DOHH2 (cell line): Measurements from ENCODE around the gene REG3A.

Experiments
- H3F3A ChIP-seq: fragments of 200-600 bp; sonication (generic), shearing (Covaris generic); 2 replicates; pipeline ENCODE4 v1.6.0; 2016; ENCODE audit warnings: antibody characterized with exemption, mild to moderate bottlenecking; ENCODE audit not compliant: control insufficient read depth, insufficient read depth
- H3K27ac ChIP-seq: fragments of 200-600 bp; sonication (generic); 2 replicates; pipeline ENCODE4 v1.5.1; 2014; ENCODE audit warnings: low read depth, mild to moderate bottlenecking, low read length, moderate library complexity
- H3K27me3 ChIP-seq: fragments of 200-600 bp; sonication (generic); 2 replicates; pipeline ENCODE4 v1.6.1; 2014; ENCODE audit warnings: mild to moderate bottlenecking, low read length, mixed read lengths; ENCODE audit not compliant: control insufficient read depth
- H3K36me3 ChIP-seq: fragments of 200-600 bp; sonication (generic); 2 replicates; pipeline ENCODE4 v1.6.1; 2014; ENCODE audit warnings: mild to moderate bottlenecking, low read length, moderate library complexity, mixed read lengths; ENCODE audit not compliant: control insufficient read depth
- H3K4me1 ChIP-seq: fragments of 200-600 bp; sonication (generic); 2 replicates; pipeline ENCODE4 v1.6.1; 2014; ENCODE audit warnings: mild to moderate bottlenecking, low read length, mixed read lengths; ENCODE audit not compliant: control insufficient read depth
- H3K4me2 ChIP-seq: fragments of 200-600 bp; sonication (generic); 2 replicates; pipeline ENCODE4 v1.6.0; 2014; ENCODE audit warnings: mild to moderate bottlenecking, low read length, moderate library complexity
- H3K4me3 ChIP-seq: fragments of 200-600 bp; sonication (generic); 2 replicates; pipeline ENCODE4 v1.5.1; 2014; ENCODE audit warnings: mild to moderate bottlenecking, low read length, mixed read lengths
- H3K79me2 ChIP-seq: fragments of 200-600 bp; sonication (generic); 2 replicates; pipeline ENCODE4 v1.6.1; 2014; ENCODE audit warnings: mild to moderate bottlenecking, low read length, mixed read lengths; ENCODE audit not compliant: control insufficient read depth
- H3K9me2 ChIP-seq: fragments of 200-600 bp; sonication (generic); replicated peaks from 2 replicates; pipeline ENCODE4 v1.6.1; 2014; ENCODE audit warnings: mild to moderate bottlenecking, low read length, mixed read lengths; ENCODE audit not compliant: control insufficient read depth
- H3K9me3 ChIP-seq: fragments of 200-600 bp; sonication (generic); 2 replicates; pipeline ENCODE4 v1.6.1; 2014; ENCODE audit warnings: antibody characterized with exemption, low read length, mixed read lengths; ENCODE audit not compliant: control insufficient read depth, insufficient read depth
- H4K20me1 ChIP-seq: fragments of 200-600 bp; sonication (generic); 2 replicates; pipeline ENCODE4 v1.6.0; 2014; ENCODE audit warnings: low read depth, mild to moderate bottlenecking, antibody characterized with exemption, low read length, moderate library complexity; ENCODE audit not compliant: control insufficient read depth, insufficient read depth
- CTCF ChIP-seq: fragments of 200-600 bp; sonication (generic); IDR thresholded peaks from one replicate; pipeline ENCODE4 v1.5.1; 2014; ENCODE audit warnings: antibody characterized with exemption, mild to moderate bottlenecking, low read depth, low read length; ENCODE audit not compliant: poor library complexity, severe bottlenecking
- EZH2phosphoT487 ChIP-seq: fragments of 200-600 bp; sonication (generic); IDR thresholded peaks from 2 replicates; pipeline ENCODE4 v1.6.1; 2017; ENCODE audit warnings: borderline replicate concordance, mild to moderate bottlenecking, antibody characterized with exemption, low read length, moderate library complexity, mixed read lengths

The REG3A gene

GRCh38 chr2:79191081-79191480 is 31.5 kb upstream of the REG3A start:
- H3K4me2 ChIP-seq: no peak overlapping the region
- H3K4me1 ChIP-seq: no peaks in the 10 kb centered on the region
- TF ChIP-seq EZH2phosphoT487: no peak
- no peaks in the 10 kb centered on the region for H3F3A ChIP-seq
- no peaks in the 10 kb centered on the region for H3K36me3 ChIP-seq
- H4K20me1 ChIP-seq: no peaks in the 10 kb centered on the region
- no peaks in the 10 kb centered on the region for H3K9me2 ChIP-seq
- H3K4me3 ChIP-seq: no peak overlapping the region
- no peaks in the 10 kb centered on the region for H3K79me2 ChIP-seq
- H3K27me3 ChIP-seq: no peaks in the 10 kb centered on the region
- no peaks in the 10 kb centered on the region; the same call in 1 of the 2 replicates for H3K9me3 ChIP-seq
- H3K27ac ChIP-seq: no peak overlapping the region

GRCh38 chr2:79189465-79189864 is 29.9 kb upstream of the REG3A start:
- H3K36me3 ChIP-seq: no peaks in the 10 kb centered on the region
- H3K4me1 ChIP-seq: no peaks in the 10 kb centered on the region
- H3K9me2 ChIP-seq: no peaks in the 10 kb centered on the region
- no peak overlapping the region for H3K4me3 ChIP-seq
- H3K4me2 ChIP-seq: no peak overlapping the region
- TF ChIP-seq CTCF (no peak), EZH2phosphoT487 (no peak)
- no peaks in the 10 kb centered on the region; the same call in 1 of the 2 replicates for H3K9me3 ChIP-seq
- no peaks in the 10 kb centered on the region for H3F3A ChIP-seq
- no peak overlapping the region for H3K27ac ChIP-seq
- H4K20me1 ChIP-seq: no peaks in the 10 kb centered on the region
- H3K27me3 ChIP-seq: no peaks in the 10 kb centered on the region
- H3K79me2 ChIP-seq: no peaks in the 10 kb centered on the region

- H3K79me2 ChIP-seq: no peaks in the 10 kb centered on the region
- H3K4me2 ChIP-seq: no peak overlapping the region
- no peak overlapping the region for H3K27ac ChIP-seq
- H3K9me2 ChIP-seq: no peaks in the 10 kb centered on the region
- no peaks in the 10 kb centered on the region for H3K4me1 ChIP-seq
- no peaks in the 10 kb centered on the region for H3F3A ChIP-seq
- no peaks in the 10 kb centered on the region for H3K36me3 ChIP-seq
- H4K20me1 ChIP-seq: no peaks in the 10 kb centered on the region
- H3K27me3 ChIP-seq: no peaks in the 10 kb centered on the region
- TF ChIP-seq CTCF: no peak
- no peak for TF ChIP-seq EZH2phosphoT487
- H3K4me3 ChIP-seq: no peak overlapping the region
- no peaks in the 10 kb centered on the region for H3K9me3 ChIP-seq
Measured at GRCh38 chr2:79181617-79182016, 22.1 kb upstream of the REG3A start.

GRCh38 chr2:79180092-79180491 is 20.5 kb upstream of the REG3A start:
- no peaks in the 10 kb centered on the region for H3K9me3 ChIP-seq
- H3K4me1 ChIP-seq: no peaks in the 10 kb centered on the region
- no peaks in the 10 kb centered on the region for H3F3A ChIP-seq
- H3K36me3 ChIP-seq: no peaks in the 10 kb centered on the region
- no peaks in the 10 kb centered on the region for H3K27me3 ChIP-seq
- no peak overlapping the region for H3K4me3 ChIP-seq
- TF ChIP-seq EZH2phosphoT487: no peak
- no peak for TF ChIP-seq CTCF
- no peaks in the 10 kb centered on the region for H4K20me1 ChIP-seq
- H3K9me2 ChIP-seq: no peaks in the 10 kb centered on the region
- H3K79me2 ChIP-seq: no peaks in the 10 kb centered on the region
- H3K4me2 ChIP-seq: no peak overlapping the region
- H3K27ac ChIP-seq: no peak overlapping the region
